Gastroesophageal sphincter (tissue), 3 donors: ENCODE results near the gene ISCA2.

Experiments used
- CTCF ChIP-seq, 4 experiments: fragments of 200-600 bp in 2 of 4; fragments of 450-650 bp in 2 of 4; sonication (generic) in 1 of 4; IDR thresholded peaks; one replicate each; pipeline ENCODE4 v1.5.1; 2017 to 2019; ENCODE audit warnings: antibody characterized with exemption in 4 of 4, mild to moderate bottlenecking in 2 of 4, moderate library complexity in 2 of 4
- EP300 ChIP-seq: sonication (generic); formaldehyde crosslinking; IDR thresholded peaks from one replicate; pipeline ENCODE4 v1.6.1; 2017; ENCODE audit warnings: antibody characterized with exemption, mild to moderate bottlenecking
- POLR2A ChIP-seq, 2 donors: fragments of 450-650 bp; IDR thresholded peaks; one replicate each; pipeline ENCODE4 v1.6.1; 2017; ENCODE audit warnings: antibody characterized with exemption in 2 of 2, mild to moderate bottlenecking in 2 of 2, moderate library complexity in 1 of 2
- POLR2AphosphoS5 ChIP-seq: sonication (generic); formaldehyde crosslinking; IDR thresholded peaks from one replicate; pipeline ENCODE4 v1.6.1; 2017; ENCODE audit warnings: antibody characterized with exemption

GRCh38 chr14:74524812-74525135 is 31.2 kb downstream of the ISCA2 start:
- TF ChIP-seq CTCF (IDR thresholded peaks at IDR 0.05) = no peak
- TF ChIP-seq POLR2A (IDR thresholded peaks at IDR 0.05) = no peak
- TF ChIP-seq POLR2AphosphoS5 = no peak
- TF ChIP-seq EP300 = no peak
